ENCODE measurements around the gene TREX2.

- no peak for TF ChIP-seq CTCF (conservative IDR thresholded peaks at IDR 0.05 in 1 of 2, IDR thresholded peaks at IDR 0.05 in 1 of 2; ENCODE audit: extremely low read depth in 1 of 2, insufficient read depth in 1 of 2, low read depth in 1 of 2, low read length in 2 of 2)
- no peak for TF ChIP-seq EZH2 (IDR thresholded peaks at IDR 0.05; ENCODE audit: borderline replicate concordance, low read length)
Measured at GRCh38 chrX:153486171-153486570, 40.3 kb upstream of the TREX2 start.
